Panc1 (cell line): ENCODE results near the gene IL3RA. TPM values are rescaled to one million over a fixed set of nuclear protein-coding genes. Genes with fewer than 3 reads are reported as not detected.
"Not testable (repeated sequence)": the region's sequence is repeated elsewhere in the genome, so short reads cannot be mapped to it uniquely, and the experiment has no call there.

Experiments
- ATAC-seq: fragments of 200-7000 bp; cut with Tn5 transposase; 2 replicates; pipeline ENCODE4 v1.9.1; 2020; ENCODE audit warnings: mild to moderate bottlenecking, moderate library complexity
- BruUV-seq: library from RNA; stranded (reverse); fragments of 400-500 nt; replicated peaks from 2 replicates; lab custom pipeline; 2021; lab: Mats Ljungman, UMichigan
- CTCF ChIA-PET: fragments of 300-600 bp; sonication (Branson Sonifier 250); formaldehyde crosslinking; loops from one replicate; lab custom pipeline; 2022; ENCODE audit warnings: antibody characterized with exemption; lab: Charles Lee
- POLR2A ChIA-PET: fragments of 300-600 bp; sonication (Branson Sonifier 250); formaldehyde crosslinking; loops from one replicate; lab custom pipeline; 2022; ENCODE audit warnings: antibody characterized with exemption; lab: Charles Lee
- DNase-seq: peaks from one replicate; pipeline ENCODE4 v3.0.0-alpha.2; 2010; ENCODE audit warnings: low read depth, low spot score
- H3K27ac ChIP-seq: 2 replicates; pipeline ENCODE4 v1.5.1; 2011; ENCODE audit warnings: mild to moderate bottlenecking, low read length, inconsistent platforms
- H3K27me3 ChIP-seq: fragments of 200-500 bp; sonication (Bioruptor generic); 2 replicates; pipeline ENCODE4 v1.6.0; 2014; ENCODE audit warnings: low read length, inconsistent platforms; ENCODE audit not compliant: control insufficient read depth, insufficient read depth
- H3K36me3 ChIP-seq: fragments of 200-500 bp; sonication (Bioruptor generic); 2 replicates; pipeline ENCODE4 v1.5.1; 2014; ENCODE audit warnings: inconsistent platforms, mild to moderate bottlenecking, low read length, moderate library complexity; ENCODE audit not compliant: control insufficient read depth, insufficient read depth
- H3K4me1 ChIP-seq: 2 replicates; pipeline ENCODE4 v1.5.1; 2011; ENCODE audit warnings: inconsistent platforms, mild to moderate bottlenecking, low read length, moderate library complexity; ENCODE audit not compliant: control insufficient read depth, insufficient read depth
- H3K4me3 ChIP-seq, 2 experiments: 2 replicates each; pipeline ENCODE4 v1.5.1; 2011 to 2012; ENCODE audit warnings: low read depth in 2 of 2, low read length in 2 of 2, mild to moderate bottlenecking in 2 of 2, inconsistent platforms in 1 of 2, moderate library complexity in 1 of 2
- H3K9me3 ChIP-seq: fragments of 200-500 bp; sonication (Bioruptor generic); 2 replicates; pipeline ENCODE4 v1.5.1; 2014; ENCODE audit warnings: low read depth, mild to moderate bottlenecking, inconsistent platforms, low read length, moderate library complexity; ENCODE audit not compliant: control insufficient read depth, insufficient read depth
- CTCF ChIP-seq: fragments of 450-650 bp; IDR thresholded peaks from 2 replicates; pipeline ENCODE4 v1.5.1; 2017; ENCODE audit warnings: mild to moderate bottlenecking
- POLR2AphosphoS5 ChIP-seq: IDR thresholded peaks from 2 replicates; pipeline ENCODE4 v1.6.1; 2012; ENCODE audit warnings: mild to moderate bottlenecking, low read depth, low read length, moderate library complexity
- SIN3A ChIP-seq: IDR thresholded peaks from 2 replicates; pipeline ENCODE4 v1.6.1; 2012; ENCODE audit warnings: low read depth, mild to moderate bottlenecking, low read length, moderate library complexity, borderline replicate concordance; ENCODE audit not compliant: insufficient read depth
- TCF7L2 ChIP-seq: IDR thresholded peaks from 2 replicates; pipeline ENCODE4 v1.6.1; 2011; ENCODE audit warnings: mild to moderate bottlenecking, low read depth, low read length, inconsistent platforms
- in situ Hi-C: cut with HindIII; loops from 2 replicates; pipeline ENCODE4 v1.10.0; 2016; ENCODE audit warnings: low sequenced_read_pairs, low pct_unique_long_range_greater_than_20kb
- intact Hi-C: fragments of 100-400 bp; cut with micrococcal nuclease; formaldehyde crosslinking; loops from one replicate; pipeline ENCODE4 v1.10.0; 2022; ENCODE audit not compliant: unreplicated experiment
- total RNA-seq: library from RNA; stranded (reverse); gene quantifications from one replicate; pipeline ENCODE4 v1.2.1, GENCODE V29; 2021; ENCODE audit not compliant: unreplicated experiment
- TF ChIP-seq, protein P1 (sequence below), 2 experiments: IDR thresholded peaks; 2 replicates each; pipeline ENCODE4 v1.6.1; 2011 to 2012; ENCODE audit warnings: low read depth in 2 of 2, control low read depth in 1 of 2, low read length in 1 of 2, mild to moderate bottlenecking in 1 of 2, moderate library complexity in 1 of 2; ENCODE audit not compliant: insufficient read depth in 1 of 2

IL3RA gene
- total RNA-seq, 1 experiment from 2014 or later: 0.28 TPM

GRCh38 chrX:1336948-1337779 lies 579 bp downstream of the IL3RA start:
- Histone ChIP-seq H3K27me3 (no peaks in the 10 kb centered on the region), H3K9me3 (no peaks in the 10 kb centered on the region), H3K4me1 (no peaks in the 10 kb centered on the region), H3K36me3 (no peaks in the 10 kb centered on the region), H3K4me3 (peak overlapping the region; percentile 15 to 45; a peak in 3 of 4 replicates), H3K27ac (no peak overlapping the region)
- BruUV-seq: no TSS peak
- no peak for TF ChIP-seq TCF7L2
- no peak for TF ChIP-seq POLR2AphosphoS5
- DNase-seq (no peak), ATAC-seq (0 out of 2 replicates have a peak, but pooled peaks have one; percentile 42)
- ChIA-PET POLR2A (no interaction called here), CTCF (no interaction called here)
- in situ Hi-C loops: no loop called here
- intact Hi-C loops: no loop called here

DNA sequence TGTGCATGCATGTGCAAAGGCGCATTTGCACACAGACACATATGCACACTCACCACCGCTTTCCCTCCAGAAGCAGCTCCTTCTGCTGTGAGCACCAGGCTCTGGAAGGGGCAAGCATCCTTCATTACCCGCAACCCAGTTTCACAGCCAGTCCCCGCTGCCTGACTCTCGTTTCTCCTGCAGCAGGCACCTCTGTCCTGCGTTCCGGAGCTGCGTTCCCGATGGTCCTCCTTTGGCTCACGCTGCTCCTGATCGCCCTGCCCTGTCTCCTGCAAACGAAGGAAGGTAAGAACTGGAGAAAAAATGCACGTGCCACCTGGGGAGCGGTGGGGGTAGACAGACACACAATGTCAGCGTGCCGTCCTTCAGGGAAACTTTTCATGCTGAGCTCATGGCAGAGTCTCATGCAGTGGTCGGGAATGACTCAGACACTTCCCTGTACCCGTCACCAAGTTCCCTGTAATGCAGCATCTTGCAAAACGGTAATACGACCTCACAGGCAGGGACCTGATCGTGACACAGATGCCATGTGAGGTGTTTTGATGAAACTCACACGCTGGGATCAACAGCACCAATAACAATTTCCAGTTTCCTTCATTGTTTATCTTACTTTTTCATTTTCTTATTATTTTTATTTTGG lies 5.1 kb downstream of the IL3RA start:
- TF ChIP-seq POLR2AphosphoS5: no peak
- TF ChIP-seq CTCF: no peak
- no peak for TF ChIP-seq SIN3A
- no peak for TF ChIP-seq TCF7L2
- TF ChIP-seq, protein P1, sequence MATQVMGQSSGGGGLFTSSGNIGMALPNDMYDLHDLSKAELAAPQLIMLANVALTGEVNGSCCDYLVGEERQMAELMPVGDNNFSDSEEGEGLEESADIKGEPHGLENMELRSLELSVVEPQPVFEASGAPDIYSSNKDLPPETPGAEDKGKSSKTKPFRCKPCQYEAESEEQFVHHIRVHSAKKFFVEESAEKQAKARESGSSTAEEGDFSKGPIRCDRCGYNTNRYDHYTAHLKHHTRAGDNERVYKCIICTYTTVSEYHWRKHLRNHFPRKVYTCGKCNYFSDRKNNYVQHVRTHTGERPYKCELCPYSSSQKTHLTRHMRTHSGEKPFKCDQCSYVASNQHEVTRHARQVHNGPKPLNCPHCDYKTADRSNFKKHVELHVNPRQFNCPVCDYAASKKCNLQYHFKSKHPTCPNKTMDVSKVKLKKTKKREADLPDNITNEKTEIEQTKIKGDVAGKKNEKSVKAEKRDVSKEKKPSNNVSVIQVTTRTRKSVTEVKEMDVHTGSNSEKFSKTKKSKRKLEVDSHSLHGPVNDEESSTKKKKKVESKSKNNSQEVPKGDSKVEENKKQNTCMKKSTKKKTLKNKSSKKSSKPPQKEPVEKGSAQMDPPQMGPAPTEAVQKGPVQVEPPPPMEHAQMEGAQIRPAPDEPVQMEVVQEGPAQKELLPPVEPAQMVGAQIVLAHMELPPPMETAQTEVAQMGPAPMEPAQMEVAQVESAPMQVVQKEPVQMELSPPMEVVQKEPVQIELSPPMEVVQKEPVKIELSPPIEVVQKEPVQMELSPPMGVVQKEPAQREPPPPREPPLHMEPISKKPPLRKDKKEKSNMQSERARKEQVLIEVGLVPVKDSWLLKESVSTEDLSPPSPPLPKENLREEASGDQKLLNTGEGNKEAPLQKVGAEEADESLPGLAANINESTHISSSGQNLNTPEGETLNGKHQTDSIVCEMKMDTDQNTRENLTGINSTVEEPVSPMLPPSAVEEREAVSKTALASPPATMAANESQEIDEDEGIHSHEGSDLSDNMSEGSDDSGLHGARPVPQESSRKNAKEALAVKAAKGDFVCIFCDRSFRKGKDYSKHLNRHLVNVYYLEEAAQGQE (IDR thresholded peaks at IDR 0.05; ENCODE audit: insufficient read depth in 1 of 2, low read depth in 2 of 2, low read length in 1 of 2): no peak
- Histone ChIP-seq H3K36me3 (no peaks in the 10 kb centered on the region), H3K4me1 (no peaks in the 10 kb centered on the region), H3K27ac (no peak overlapping the region), H3K9me3 (no peaks in the 10 kb centered on the region), H3K27me3 (no peaks in the 10 kb centered on the region), H3K4me3 (no peak overlapping the region)
- ChIA-PET POLR2A (no interaction called here), CTCF (no interaction called here)
- ATAC-seq: no peak
- no peak for DNase-seq
- no TSS peak for BruUV-seq
- intact Hi-C loops (no loop called here), in situ Hi-C loops (no loop called here)

- H3K36me3 ChIP-seq, in situ Hi-C loops, H3K4me3 ChIP-seq, H3K27ac ChIP-seq, ATAC-seq, DNase-seq, CTCF ChIA-PET, H3K9me3 ChIP-seq, POLR2A ChIA-PET, intact Hi-C loops, BruUV-seq, H3K4me1 ChIP-seq, H3K27me3 ChIP-seq: not testable (repeated sequence)
Measured at GRCh38 chrX:1349606-1350005, 13.0 kb downstream of the IL3RA start.
